ENCODE measurements around the gene LRBA. TPM values are rescaled to one million over a fixed set of nuclear protein-coding genes. Genes with fewer than 3 reads are reported as not detected.

LRBA gene
- total and polyA plus RNA-seq, 9 of the 15 experiments (the other 6 are each of a cell fraction or from before 2014, with no cell fraction given): 24.2 to 88.7 (median 59.7) TPM

DNA sequence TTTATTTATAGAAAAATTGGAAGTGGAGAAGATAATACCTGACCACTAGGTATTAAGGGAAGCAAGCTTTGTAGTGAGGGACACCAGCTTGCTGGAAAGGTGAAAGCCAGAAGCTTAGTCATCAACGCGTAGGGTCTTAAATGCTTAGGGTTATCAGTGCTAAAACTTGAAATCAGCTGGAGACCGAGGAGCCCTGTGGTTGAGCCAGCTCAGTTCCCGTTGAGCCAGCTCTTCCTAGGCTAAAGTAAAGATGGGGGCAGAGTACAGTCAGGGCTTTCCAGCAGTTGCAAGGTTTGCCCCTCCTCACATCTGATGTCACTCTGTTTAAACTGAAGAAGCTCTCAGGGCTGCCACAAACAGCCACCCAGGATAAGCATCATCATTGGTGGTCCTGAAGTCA is 696.1 kb downstream of the LRBA start (continued):
- TF ChIP-seq, protein P1, sequence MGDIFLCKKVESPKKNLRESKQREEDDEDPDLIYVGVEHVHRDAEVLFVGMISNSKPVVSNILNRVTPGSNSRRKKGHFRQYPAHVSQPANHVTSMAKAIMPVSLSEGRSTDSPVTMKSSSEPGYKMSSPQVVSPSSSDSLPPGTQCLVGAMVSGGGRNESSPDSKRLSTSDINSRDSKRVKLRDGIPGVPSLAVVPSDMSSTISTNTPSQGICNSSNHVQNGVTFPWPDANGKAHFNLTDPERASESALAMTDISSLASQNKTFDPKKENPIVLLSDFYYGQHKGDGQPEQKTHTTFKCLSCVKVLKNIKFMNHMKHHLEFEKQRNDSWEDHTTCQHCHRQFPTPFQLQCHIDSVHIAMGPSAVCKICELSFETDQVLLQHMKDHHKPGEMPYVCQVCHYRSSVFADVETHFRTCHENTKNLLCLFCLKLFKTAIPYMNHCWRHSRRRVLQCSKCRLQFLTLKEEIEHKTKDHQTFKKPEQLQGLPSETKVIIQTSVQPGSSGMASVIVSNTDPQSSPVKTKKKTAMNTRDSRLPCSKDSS (IDR thresholded peaks at IDR 0.05; ENCODE audit: low read depth, partially characterized antibody): no peak
- TF ChIP-seq ATF1 (CRISPR knock-in tag; IDR thresholded peaks at IDR 0.05): no peak
- peak; percentile 60 for TF ChIP-seq ATF1 (tag; IDR thresholded peaks at IDR 0.05)
- no peak for TF ChIP-seq FUS (optimal IDR thresholded peaks at IDR 0.05; ENCODE audit: low read depth, low read length)
- TF ChIP-seq EP300 (IDR thresholded peaks at IDR 0.05; ENCODE audit: low read length): peak; percentile 61; the same call in 1 of the 2 replicates
- peak; percentile 81 for TF ChIP-seq CXXC5 (CRISPR knock-in tag; IDR thresholded peaks at IDR 0.05)
- TF ChIP-seq CCAR2 (IDR thresholded peaks at IDR 0.05; ENCODE audit: low read depth, low read length): no peak
- TF ChIP-seq TEAD4 (IDR thresholded peaks at IDR 0.05; ENCODE audit: low read length): peak; percentile 53; the same call in 1 of the 2 replicates
- TF ChIP-seq TEAD4 (CRISPR knock-in tag; IDR thresholded peaks at IDR 0.05; ENCODE audit: borderline replicate concordance): no peak
- TF ChIP-seq, protein P2, sequence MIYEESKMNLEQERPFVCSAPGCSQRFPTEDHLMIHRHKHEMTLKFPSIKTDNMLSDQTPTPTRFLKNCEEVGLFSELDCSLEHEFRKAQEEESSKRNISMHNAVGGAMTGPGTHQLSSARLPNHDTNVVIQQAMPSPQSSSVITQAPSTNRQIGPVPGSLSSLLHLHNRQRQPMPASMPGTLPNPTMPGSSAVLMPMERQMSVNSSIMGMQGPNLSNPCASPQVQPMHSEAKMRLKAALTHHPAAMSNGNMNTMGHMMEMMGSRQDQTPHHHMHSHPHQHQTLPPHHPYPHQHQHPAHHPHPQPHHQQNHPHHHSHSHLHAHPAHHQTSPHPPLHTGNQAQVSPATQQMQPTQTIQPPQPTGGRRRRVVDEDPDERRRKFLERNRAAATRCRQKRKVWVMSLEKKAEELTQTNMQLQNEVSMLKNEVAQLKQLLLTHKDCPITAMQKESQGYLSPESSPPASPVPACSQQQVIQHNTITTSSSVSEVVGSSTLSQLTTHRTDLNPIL (CRISPR knock-in tag; IDR thresholded peaks at IDR 0.05): no peak
- no peak for TF ChIP-seq ZC3H8 (IDR thresholded peaks at IDR 0.05)
- peak; percentile 39; the same call in 1 of the 2 replicates for TF ChIP-seq CBFA2T3 (IDR thresholded peaks at IDR 0.05)
- no peak for TF ChIP-seq ZFX (CRISPR knock-in tag; IDR thresholded peaks at IDR 0.05)
- TF ChIP-seq, protein P3, sequence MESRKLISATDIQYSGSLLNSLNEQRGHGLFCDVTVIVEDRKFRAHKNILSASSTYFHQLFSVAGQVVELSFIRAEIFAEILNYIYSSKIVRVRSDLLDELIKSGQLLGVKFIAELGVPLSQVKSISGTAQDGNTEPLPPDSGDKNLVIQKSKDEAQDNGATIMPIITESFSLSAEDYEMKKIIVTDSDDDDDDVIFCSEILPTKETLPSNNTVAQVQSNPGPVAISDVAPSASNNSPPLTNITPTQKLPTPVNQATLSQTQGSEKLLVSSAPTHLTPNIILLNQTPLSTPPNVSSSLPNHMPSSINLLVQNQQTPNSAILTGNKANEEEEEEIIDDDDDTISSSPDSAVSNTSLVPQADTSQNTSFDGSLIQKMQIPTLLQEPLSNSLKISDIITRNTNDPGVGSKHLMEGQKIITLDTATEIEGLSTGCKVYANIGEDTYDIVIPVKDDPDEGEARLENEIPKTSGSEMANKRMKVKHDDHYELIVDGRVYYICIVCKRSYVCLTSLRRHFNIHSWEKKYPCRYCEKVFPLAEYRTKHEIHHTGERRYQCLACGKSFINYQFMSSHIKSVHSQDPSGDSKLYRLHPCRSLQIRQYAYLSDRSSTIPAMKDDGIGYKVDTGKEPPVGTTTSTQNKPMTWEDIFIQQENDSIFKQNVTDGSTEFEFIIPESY (CRISPR knock-in tag; IDR thresholded peaks at IDR 0.05): no peak
- peak; percentile 80; the same call in 1 of the 2 replicates for TF ChIP-seq EHMT2 (IDR thresholded peaks at IDR 0.05)
- no peak for TF ChIP-seq MTF1 (CRISPR knock-in tag; IDR thresholded peaks at IDR 0.05; ENCODE audit: borderline replicate concordance)
- no peak for TF ChIP-seq SMC3 (conservative IDR thresholded peaks at IDR 0.05; ENCODE audit: insufficient read depth, low read depth, low read length)
- peak; percentile 59; the same call in 1 of the 2 replicates for TF ChIP-seq CTBP1 (IDR thresholded peaks at IDR 0.05; ENCODE audit: borderline replicate concordance)
- no peak for TF ChIP-seq TEAD1 (CRISPR knock-in tag; IDR thresholded peaks at IDR 0.05)
- TF ChIP-seq E2F3 (CRISPR knock-in tag; IDR thresholded peaks at IDR 0.05): no peak
- TF ChIP-seq ZNF197 (CRISPR knock-in tag; IDR thresholded peaks at IDR 0.05; ENCODE audit: low read depth): no peak
- TF ChIP-seq CBX3 (IDR thresholded peaks at IDR 0.05; ENCODE audit: borderline replicate concordance in 1 of 2, low read length in 2 of 2): peak in 1 of 2 experiments; percentile 79; a peak in 2 of 3 replicates
- no peak for TF ChIP-seq BRD4 (IDR thresholded peaks at IDR 0.05)
- TF ChIP-seq ETS2 (tag; IDR thresholded peaks at IDR 0.05; ENCODE audit: borderline replicate concordance, poor library complexity, severe bottlenecking): no peak
- peak; percentile 18 for TF ChIP-seq BRD9 (IDR thresholded peaks at IDR 0.05; ENCODE audit: low read depth, partially characterized antibody)
- TF ChIP-seq CREM (IDR thresholded peaks at IDR 0.05; ENCODE audit: low read depth): peak; percentile 66
- TF ChIP-seq ZNF583 (CRISPR knock-in tag; IDR thresholded peaks at IDR 0.05): no peak
- TF ChIP-seq FOSL1 (tag; conservative IDR thresholded peaks at IDR 0.05): peak; percentile 86

Measured in K562 (cell line).